Measurements from ENCODE around the gene GAREM2.

DNA sequence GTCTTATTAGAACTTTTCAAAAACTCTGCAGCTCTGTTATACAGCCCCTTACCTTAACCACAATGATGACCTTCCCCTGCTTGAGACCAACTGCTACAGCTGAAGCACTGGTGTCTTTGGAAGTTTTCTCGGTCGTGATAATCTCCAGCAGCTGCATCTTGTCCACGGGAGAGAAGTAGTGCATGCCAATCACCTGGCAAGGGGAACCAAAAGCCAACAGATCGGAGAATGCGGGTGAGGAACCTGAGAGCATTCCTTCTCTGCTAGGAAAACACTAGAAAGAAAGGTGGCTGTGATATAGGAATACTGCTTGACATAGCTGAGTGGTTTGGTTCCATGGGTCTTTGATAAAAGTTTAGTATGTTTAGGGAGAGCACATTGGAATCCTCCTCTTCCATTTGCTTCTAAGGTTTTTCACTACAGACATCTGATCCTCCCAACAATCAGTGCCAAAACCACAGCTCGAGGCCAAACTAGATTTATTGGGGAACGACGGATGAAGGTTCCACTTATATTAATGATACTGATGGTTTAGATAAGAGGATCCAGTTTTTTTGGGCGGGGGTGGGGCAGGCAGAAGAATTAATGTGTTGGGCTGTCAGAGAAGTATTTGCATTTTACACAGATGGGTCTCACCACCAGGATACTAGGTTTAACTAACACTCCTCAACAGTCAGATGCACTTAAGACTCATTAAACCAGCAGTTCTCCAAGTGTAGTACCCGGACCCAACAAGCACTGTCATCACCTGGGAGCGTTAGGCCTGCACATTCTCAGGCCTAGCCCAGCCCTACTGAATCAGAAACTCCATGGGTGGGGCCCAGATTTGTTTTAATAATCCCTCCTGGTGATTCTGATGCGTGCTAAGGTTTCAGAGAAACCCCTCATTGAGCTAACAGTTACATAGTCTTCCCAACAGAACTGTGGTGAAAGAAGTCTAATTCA, 22.4 kb downstream of the GAREM2 start:
- TF ChIP-seq FOXM1 (IDR thresholded peaks at IDR 0.05; ENCODE audit: borderline replicate concordance) (no peak), SP1 (IDR thresholded peaks at IDR 0.05) (no peak), SUZ12 (IDR thresholded peaks at IDR 0.05) (no peak), FOXA1 (IDR thresholded peaks at IDR 0.05) (no peak), BHLHE40 (IDR thresholded peaks at IDR 0.05; ENCODE audit: borderline replicate concordance) (no peak), PKNOX1 (IDR thresholded peaks at IDR 0.05) (no peak), ELF4 (IDR thresholded peaks at IDR 0.05) (no peak), NFRKB (IDR thresholded peaks at IDR 0.05) (no peak), CTBP1 (IDR thresholded peaks at IDR 0.05; ENCODE audit: borderline replicate concordance) (no peak), ARNT (IDR thresholded peaks at IDR 0.05) (no peak), FOXK2 (IDR thresholded peaks at IDR 0.05) (no peak), TARDBP (IDR thresholded peaks at IDR 0.05) (no peak), LEF1 (IDR thresholded peaks at IDR 0.05; ENCODE audit: borderline replicate concordance) (no peak), L3MBTL2 (conservative IDR thresholded peaks at IDR 0.05) (no peak)
